ENCODE results near the gene TCF21. TPM values are rescaled to one million over a fixed set of nuclear protein-coding genes. Genes with fewer than 3 reads are reported as not detected.
"Not testable (repeated sequence)": the region's sequence is repeated elsewhere in the genome, so short reads cannot be mapped to it uniquely, and the experiment has no call there.

TCF21 gene
- total RNA-seq, 1 donor from 2014 or later = 0.80 TPM

DNA sequence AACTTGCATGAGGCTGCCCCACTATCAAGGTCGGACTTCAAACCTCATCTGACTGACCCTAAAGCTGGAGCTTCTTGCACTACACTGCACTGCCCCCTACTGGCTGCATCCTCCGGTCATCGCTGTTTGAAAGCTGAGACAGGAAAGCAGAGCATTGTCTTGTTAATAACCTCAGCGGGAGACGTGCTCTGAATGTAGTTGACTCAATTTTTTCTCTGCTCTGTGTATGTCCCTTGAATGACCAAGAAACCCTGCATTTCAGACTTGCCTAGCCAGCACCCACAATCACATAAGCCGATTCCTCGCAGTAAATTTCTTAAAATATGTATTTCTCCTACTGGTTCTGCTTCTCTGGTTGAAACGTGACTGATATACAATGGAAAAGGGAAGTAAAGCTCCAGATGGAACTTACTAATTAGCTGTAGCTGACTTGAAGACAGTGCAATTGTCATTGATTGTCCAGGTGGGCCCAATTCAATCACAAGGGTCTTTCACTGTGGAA lies 27.8 kb downstream of the TCF21 start:
- peak; percentile 95 for DNase-seq (ENCODE audit: low spot score)
- ATAC-seq = peak; percentile 90
- intact Hi-C loops (cut with DNase I) = loop anchor here (10.0 kb wide), 1 partner anchor 352 kb away; no protein-coding TSS in a partner anchor

DNA sequence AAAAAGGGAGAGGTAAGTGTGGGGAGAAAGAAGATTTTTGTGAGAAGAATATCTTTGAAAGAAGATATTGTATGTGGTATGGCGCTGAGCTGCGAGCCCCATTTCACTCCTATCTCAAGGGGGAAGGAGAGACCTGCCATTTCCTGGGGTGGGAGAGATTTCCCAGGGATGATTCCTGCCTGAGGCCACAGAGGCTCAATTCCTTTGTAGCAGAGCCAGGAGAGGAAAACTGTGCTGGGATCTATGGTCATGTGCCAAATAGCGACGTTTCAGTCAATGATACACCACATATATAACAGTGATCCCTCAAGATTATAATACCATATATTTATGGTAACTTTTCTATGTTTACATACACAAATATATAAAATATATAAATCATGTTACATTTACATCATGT lies 28.9 kb downstream of the TCF21 start:
- ATAC-seq (no peak), DNase-seq (ENCODE audit: low spot score) (no peak)
- intact Hi-C loops (cut with DNase I) = loop anchor here (10.0 kb wide), 1 partner anchor 353 kb away; no protein-coding TSS in a partner anchor

DNA sequence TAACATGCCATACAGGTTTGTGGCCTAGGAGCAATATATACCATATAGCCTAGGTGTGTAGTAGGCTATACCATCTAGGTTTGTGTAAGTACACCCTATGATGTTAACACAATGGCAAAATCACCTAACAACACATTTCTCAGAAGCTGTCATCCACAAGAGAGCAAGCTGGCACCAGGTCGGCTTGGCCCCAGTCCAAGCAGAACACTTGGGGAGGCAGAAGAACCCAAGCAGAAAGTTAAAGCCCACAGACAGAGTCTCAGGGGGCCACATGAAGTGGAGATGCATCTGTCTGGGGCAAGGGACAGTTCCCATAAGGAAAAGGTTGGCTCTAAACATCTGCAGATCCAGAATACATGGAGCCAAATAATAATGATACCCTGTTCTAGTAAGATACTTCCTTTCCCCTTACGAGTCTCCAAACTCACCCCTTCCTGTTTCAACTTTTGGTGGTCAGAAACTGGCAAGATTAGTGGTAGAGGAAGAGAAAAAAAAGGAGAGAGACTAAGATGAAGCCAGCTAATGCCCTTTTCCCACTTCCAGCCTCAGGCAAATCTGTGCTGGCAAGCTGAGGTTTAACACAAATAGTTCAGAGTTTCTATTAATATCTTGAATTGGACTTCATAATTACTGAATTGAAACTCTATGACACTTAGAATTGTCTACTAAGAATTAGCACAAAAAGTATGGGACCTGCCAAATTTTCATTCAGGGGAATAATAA lies 29.5 kb downstream of the TCF21 start:
- intact Hi-C loops (cut with DNase I) = loop anchor here (10.0 kb wide), 1 partner anchor 354 kb away; no protein-coding TSS in a partner anchor
- DNase-seq (ENCODE audit: low spot score) (no peak), ATAC-seq (no peak)

DNA sequence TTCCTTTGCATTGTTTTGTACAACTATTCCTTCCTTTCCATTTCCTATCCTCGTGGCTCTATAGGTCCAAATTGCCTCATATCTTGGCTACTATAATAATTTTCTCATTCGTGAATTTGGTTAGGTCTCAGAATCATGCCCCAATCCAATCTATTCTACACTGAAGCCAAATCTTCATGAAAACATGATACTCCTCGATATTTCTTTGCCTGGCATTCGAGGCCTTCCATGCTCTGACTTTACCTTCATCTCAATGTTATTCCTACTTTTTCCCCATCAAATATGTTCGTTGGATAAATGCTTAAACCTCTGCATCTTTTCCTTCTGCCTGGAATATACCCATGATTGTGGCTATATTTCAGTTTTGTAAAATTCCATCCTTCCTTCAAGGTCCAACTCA lies 30.4 kb downstream of the TCF21 start:
- intact Hi-C loops (cut with DNase I) = loop anchor here (10.0 kb wide), 1 partner anchor 355 kb away; no protein-coding TSS in a partner anchor
- no peak for ATAC-seq
- DNase-seq (ENCODE audit: low spot score) = no peak

DNA sequence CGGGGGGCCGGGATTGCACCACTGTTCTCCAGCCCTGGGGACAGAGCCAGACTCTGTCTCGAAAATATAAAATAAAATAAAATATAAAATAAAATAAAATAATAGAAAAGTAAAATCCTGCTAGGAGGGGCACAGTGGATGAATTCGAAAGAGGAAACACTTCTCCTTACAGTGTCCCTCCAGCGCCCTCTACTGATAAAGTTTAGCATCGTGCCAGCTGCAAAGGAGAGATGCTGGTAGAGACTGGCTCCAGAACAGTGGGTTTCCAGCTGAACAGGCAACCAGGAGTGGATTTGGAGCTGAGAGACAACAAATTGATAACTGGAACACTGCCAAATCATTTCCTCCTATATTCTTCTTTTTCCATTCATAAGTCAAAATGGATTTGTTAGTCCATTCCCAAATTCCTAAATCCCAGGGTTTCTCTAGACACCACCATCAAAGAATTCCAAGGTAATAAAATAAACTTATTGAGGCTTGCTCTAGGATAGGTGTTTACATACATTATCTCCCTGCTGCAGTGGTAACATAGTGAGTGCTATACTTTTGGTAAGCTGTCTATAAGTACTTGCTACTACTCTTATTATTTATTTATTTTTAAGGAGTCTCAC lies 32.4 kb downstream of the TCF21 start:
- peak; percentile 74 for ATAC-seq
- peak; percentile 89 for DNase-seq (ENCODE audit: low spot score)
- intact Hi-C loops (cut with DNase I) = no loop called here

DNA sequence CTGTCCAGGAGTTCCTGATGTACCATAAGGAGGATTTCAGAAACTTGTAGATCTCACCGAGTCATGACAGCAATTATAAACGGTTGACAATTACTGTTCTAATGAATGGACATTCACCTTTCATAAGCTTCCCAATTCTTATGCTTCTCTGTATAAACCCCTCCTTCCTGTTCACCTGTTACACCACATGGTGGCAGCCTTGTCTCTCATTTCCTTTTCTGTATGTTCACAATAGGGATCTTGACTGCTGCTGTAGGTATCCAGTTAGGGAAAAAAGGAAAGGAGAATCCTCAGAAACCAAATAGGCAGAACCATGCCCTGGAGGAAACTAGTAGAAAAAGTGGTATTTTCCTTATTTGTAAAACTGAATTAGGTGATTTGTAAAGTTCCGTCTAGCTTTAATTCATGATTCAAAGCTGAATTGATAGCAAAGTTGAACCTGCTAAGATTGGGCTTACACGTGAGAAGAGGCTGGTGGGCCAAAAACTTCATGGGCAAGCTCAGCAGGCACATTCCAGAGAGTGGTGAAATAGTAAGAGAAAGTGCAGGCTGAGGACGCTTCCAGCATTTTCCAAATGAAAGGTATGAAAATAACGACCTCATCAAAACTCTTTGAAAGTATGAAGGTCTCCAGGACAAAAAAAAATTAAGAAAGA lies 35.2 kb downstream of the TCF21 start:
- DNase-seq (ENCODE audit: low spot score) (peak; percentile 70), ATAC-seq (peak; percentile 93)
- intact Hi-C loops (cut with DNase I) = no loop called here

DNA sequence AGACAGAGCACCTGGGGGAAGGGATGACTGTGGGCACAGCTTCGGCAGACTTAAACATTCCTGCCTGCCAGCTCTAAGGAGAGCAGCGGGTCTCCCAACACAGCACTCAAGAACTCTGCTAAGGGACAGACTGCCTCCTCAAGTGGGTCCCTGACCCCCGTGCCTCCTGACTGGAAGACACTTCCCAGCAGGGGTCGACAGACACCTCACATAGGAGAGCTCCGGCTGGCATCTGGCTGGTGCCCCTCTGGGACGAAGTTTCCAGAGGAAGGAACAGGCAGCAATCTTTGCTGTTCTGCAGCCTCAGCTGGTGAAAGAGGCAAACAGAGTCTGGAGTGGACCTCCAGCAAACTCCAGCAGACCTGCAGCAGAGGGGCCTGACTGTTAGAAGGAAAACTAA lies 42.3 kb downstream of the TCF21 start:
- intact Hi-C loops (cut with DNase I) = loop anchor here (5.0 kb wide), 1 partner anchor 861 kb away; no protein-coding TSS in a partner anchor
- DNase-seq (ENCODE audit: low spot score); ATAC-seq: not testable (repeated sequence)

DNA sequence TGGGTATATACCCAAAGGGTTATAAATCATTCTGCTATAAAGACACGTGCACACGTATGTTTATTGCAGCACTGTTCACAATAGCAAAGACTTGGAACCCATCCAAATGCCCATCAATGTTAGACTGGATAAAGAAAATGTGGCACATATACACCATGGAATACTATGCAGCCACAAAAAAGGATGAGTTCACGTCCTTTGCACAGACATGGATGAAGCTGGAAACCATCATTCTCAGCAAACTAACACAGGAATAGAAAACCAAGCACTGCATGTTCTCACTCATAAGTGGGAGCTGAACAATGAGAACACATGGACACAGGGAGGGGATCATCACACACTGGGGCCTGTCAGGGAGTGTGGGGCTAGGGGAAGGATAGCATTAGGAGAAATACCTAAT lies 47.4 kb downstream of the TCF21 start:
- intact Hi-C loops (cut with DNase I); ATAC-seq; DNase-seq (ENCODE audit: low spot score): not testable (repeated sequence)

DNA sequence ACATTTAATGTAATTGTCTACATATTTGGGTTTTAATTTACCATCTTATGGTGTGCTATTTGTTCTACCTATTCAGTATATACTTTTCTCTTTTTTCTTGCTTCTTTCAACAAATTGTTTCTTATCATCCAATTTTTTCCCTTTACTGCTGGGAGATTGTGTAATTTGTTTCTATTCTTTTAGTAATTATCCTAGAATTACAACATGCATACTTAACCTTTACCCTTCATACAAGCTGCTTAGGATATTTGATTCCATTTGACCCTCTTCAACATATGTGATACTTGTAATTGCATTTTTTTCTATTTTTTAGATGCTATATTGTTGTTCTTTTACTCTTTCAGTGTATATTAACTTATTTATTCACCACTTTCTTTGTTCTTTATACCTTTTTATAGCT lies 49.0 kb downstream of the TCF21 start:
- DNase-seq (ENCODE audit: low spot score) (no peak), ATAC-seq (no peak)
- intact Hi-C loops (cut with DNase I) = no loop called here

DNA sequence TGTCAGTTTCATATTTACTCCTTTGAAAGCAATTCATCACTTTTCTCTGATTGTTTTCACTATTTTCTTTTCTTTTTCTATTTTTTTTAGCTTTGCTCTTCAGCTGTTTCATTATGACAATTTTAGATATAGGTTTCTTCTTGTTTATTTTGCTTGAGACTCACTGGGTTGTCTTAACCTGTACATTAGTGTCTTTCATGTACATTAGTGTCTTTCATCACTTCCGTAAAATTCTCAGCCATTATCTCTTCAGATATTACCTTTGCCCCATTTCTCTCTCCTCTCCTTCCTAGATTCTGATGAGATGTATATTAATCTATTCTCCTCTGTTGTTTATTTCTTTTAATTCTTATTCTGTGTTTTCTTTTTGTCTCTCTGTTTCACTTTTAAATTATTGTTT lies 49.6 kb downstream of the TCF21 start:
- intact Hi-C loops (cut with DNase I) = no loop called here
- ATAC-seq = no peak

DNA sequence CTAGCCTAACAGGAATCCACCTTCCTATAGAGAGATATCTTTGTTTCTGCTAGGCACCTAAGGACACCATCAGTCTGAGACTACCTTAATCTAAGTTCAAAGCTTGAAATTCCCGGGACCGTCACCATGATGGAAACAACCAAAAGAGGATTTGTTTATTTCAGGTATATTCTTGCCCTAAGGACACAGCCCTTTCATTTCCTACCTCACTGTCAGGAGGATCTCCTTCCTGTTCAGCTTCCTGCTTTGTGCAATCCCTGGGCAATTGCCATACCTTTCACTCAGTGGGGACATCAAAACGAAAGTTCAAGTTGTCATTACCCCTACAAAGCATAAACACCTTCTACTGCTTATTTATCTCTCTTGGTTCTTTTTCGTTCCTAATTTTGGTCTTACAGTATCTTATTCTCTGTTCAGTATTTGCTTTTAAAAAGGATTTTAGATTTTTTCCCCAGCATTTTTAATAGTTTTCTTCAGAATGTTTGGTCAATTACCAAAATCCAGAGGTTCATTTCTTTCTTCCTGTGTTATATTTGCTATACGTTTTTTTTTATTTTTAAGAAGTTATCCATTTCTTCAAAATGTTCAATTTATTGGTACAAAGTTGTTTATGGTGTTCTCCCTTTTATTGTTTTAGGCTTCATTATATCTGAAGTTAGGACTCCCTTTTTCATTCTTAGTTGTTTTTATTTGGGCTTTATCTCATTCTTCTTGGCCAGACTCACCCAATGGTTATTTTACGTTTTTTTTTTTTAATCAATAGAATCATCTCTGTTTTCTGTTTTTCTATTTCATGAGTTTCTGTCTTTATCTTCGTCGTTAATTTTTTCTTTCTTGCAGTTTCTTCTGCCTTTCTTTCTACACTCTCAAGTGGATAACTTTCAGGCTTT lies 51.1 kb downstream of the TCF21 start:
- ATAC-seq (no peak), DNase-seq (ENCODE audit: low spot score) (no peak)
- intact Hi-C loops (cut with DNase I) = no loop called here

More for the DNA sequence above, 49.6 kb downstream of the TCF21 start:
- DNase-seq (ENCODE audit: low spot score) = no peak

Other genes starting within 250 kb of the TCF21 start
- 18.5 TPM for gene TBPL1, start 64.1 kb downstream of the TCF21 start, total RNA-seq
- 2.2 TPM for gene SLC2A12, start 163.5 kb downstream of the TCF21 start, total RNA-seq